ENCODE results near the gene POLD1. TPM values are rescaled to one million over a fixed set of nuclear protein-coding genes. Genes with fewer than 3 reads are reported as not detected.

The POLD1 gene
- total and polyA plus RNA-seq, 2 of the 13 experiments (the other 11 are each of a cell fraction or from before 2014, with no cell fraction given): 17.4 to 54.0 TPM

DNA sequence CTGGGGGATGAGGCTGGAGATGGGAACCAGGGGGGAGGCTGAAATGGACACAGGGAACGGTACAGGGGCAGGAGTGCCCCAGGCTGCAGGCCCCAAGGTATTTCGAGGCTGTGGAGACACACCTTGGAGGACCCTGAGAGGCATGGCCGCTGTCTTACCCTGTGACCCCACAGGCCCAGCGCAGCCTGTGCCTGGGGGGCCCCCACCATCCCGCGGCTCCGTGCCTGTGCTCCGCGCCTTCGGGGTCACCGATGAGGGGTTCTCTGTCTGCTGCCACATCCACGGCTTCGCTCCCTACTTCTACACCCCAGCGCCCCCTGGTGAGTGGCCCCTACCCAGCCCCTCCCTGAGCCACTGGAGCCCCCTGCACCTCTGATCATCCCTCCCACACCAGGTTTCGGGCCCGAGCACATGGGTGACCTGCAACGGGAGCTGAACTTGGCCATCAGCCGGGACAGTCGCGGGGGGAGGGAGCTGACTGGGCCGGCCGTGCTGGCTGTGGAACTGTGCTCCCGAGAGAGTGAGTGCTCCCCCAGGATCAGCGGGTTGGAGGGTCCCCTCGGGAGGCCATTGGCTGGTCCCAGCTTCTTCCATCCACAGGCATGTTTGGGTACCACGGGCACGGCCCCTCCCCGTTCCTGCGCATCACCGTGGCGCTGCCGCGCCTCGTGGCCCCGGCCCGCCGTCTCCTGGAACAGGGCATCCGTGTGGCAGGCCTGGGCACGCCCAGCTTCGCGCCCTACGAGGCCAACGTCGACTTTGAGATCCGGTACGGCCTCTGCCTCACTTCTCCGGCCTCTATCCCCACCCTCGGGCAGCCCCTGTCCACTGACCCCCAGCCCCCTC is 17.7 kb downstream of the POLD1 start:
- no TSS peak for BruUV-seq (replicated peaks)
- TF ChIP-seq ZNF263 (CRISPR knock-in tag; IDR thresholded peaks at IDR 0.05): peak; percentile 82
- TF ChIP-seq ZNF367 (CRISPR knock-in tag; IDR thresholded peaks at IDR 0.05; ENCODE audit: borderline replicate concordance): no peak
- TF ChIP-seq ZNF770 (CRISPR knock-in tag; IDR thresholded peaks at IDR 0.05): no peak
- TF ChIP-seq SRSF4 (IDR thresholded peaks at IDR 0.05; ENCODE audit: low read depth, low read length, poor library complexity, severe bottlenecking): no peak
- no peak for TF ChIP-seq KDM5B (CRISPR knock-in tag; IDR thresholded peaks at IDR 0.05; ENCODE audit: borderline replicate concordance)
- TF ChIP-seq, protein P1, sequence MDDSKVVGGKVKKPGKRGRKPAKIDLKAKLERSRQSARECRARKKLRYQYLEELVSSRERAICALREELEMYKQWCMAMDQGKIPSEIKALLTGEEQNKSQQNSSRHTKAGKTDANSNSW (CRISPR knock-in tag; IDR thresholded peaks at IDR 0.05; ENCODE audit: borderline replicate concordance): no peak
- intact Hi-C loops (cut with micrococcal nuclease; ENCODE audit: unreplicated experiment) (no loop called here), in situ Hi-C loops (cut with HindIII; ENCODE audit: extremely low pct_ligation_motif_present, low pct_unique_long_range_greater_than_20kb) (no loop called here)
- no peaks in the 10 kb centered on the region for H3K9me3 ChIP-seq (ENCODE audit: low read length)
- no peak overlapping the region for H3K4me3 ChIP-seq (replicated peaks in 1 of 3; ENCODE audit: insufficient read depth in 1 of 3, low read depth in 2 of 3, low read length in 3 of 3)
- no peak overlapping the region for H3K9ac ChIP-seq (ENCODE audit: insufficient read depth, low read depth, low read length)
- H4K20me1 ChIP-seq (ENCODE audit: insufficient read depth, low read length): no peaks in the 10 kb centered on the region
- CTCF ChIA-PET (ENCODE audit: low intra/inter-chr PET ratio, low total read pairs): no interaction called here
- POLR2A ChIA-PET: no interaction called here
- ATAC-seq (no peak), DNase-seq (ENCODE audit: low spot score) (no peak), FAIRE-seq (no peak)
- H3K79me2 ChIP-seq (ENCODE audit: insufficient read depth, low read length): peaks cover 2% of the 10 kb centered on the region
- peaks cover 12 to 16% of the 10 kb centered on the region in 2 experiments; a peak in 3 of 5 replicates for H3K36me3 ChIP-seq (replicated peaks in 1 of 2; ENCODE audit: control insufficient read depth in 1 of 2, insufficient read depth in 2 of 2, low read length in 2 of 2)
- no peaks in the 10 kb centered on the region; a peak in 1 of 5 replicates for H3K27me3 ChIP-seq (ENCODE audit: control insufficient read depth in 1 of 2, insufficient read depth in 2 of 2, low read length in 2 of 2)
- H3K4me2 ChIP-seq (ENCODE audit: low read depth, low read length): no peak overlapping the region
- WGBS (ENCODE audit: low lambda C conversion rate): 99% methylated on average over 34 of the region's 48 CpGs
- H3K4me1 ChIP-seq (ENCODE audit: insufficient read depth, low read length): peaks cover 8% of the 10 kb centered on the region
- H3K27ac ChIP-seq (ENCODE audit: extremely low read length, insufficient read depth, low read length): no peak overlapping the region
- no peak overlapping the region for H2AFZ ChIP-seq (ENCODE audit: low read length)

Data from HepG2 (cell line).